ES-I3 (cell line): Measurements from ENCODE around the gene STXBP2.

Experiments
- H3K36me3 ChIP-seq: 2 replicates; pipeline ENCODE4 v1.6.1; 2013; ENCODE audit warnings: mild to moderate bottlenecking, low read length, control low read depth, moderate library complexity; ENCODE audit not compliant: insufficient read depth
- H3K4me1 ChIP-seq: 2 replicates; pipeline ENCODE4 v1.6.1; 2013; ENCODE audit warnings: mild to moderate bottlenecking, control low read depth, low read length; ENCODE audit not compliant: insufficient read depth
- H3K9ac ChIP-seq: 2 replicates; pipeline ENCODE4 v1.6.1; 2013; ENCODE audit warnings: low read depth, mild to moderate bottlenecking, low read length, moderate library complexity
- H3K9me3 ChIP-seq: 2 replicates; pipeline ENCODE4 v1.6.1; 2013; ENCODE audit warnings: mild to moderate bottlenecking, low read length, moderate library complexity; ENCODE audit not compliant: control insufficient read depth, insufficient read depth

STXBP2 gene

GRCh38 chr19:7636691-7637373 is at the start of gene STXBP2:
Gene STXBP2 (plus strand): TSS chr19:7637110. CDS start chr19:7637150, 40 bp downstream.
- H3K9ac ChIP-seq = peak within 1 kb of the TSS; percentile 53; the same call in 1 of the 2 replicates
- H3K9me3 ChIP-seq = no peaks in the 10 kb centered on the region
- H3K36me3 ChIP-seq = no peaks in the 10 kb centered on the region
- H3K4me1 ChIP-seq = no peaks in the 10 kb centered on the region; the same call in 1 of the 2 replicates

- no peaks in the 10 kb centered on the region for H3K36me3 ChIP-seq
- H3K9ac ChIP-seq = no peak overlapping the region
- H3K4me1 ChIP-seq = no peaks in the 10 kb centered on the region
- H3K9me3 ChIP-seq = no peaks in the 10 kb centered on the region
Measured at GRCh38 chr19:7589822-7590221, 47.1 kb upstream of the STXBP2 start.

GRCh38 chr19:7590256-7590655 is 46.7 kb upstream of the STXBP2 start:
- H3K4me1 ChIP-seq = no peaks in the 10 kb centered on the region
- no peaks in the 10 kb centered on the region for H3K36me3 ChIP-seq
- no peaks in the 10 kb centered on the region for H3K9me3 ChIP-seq
- H3K9ac ChIP-seq = no peak overlapping the region

GRCh38 chr19:7595466-7596133 is 41.3 kb upstream of the STXBP2 start, which contains the start of gene CAMSAP3:
Gene CAMSAP3 (plus strand): TSS chr19:7595863. CDS start chr19:7596003, 140 bp downstream.
- H3K9me3 ChIP-seq = no peaks in the 10 kb centered on the region
- H3K36me3 ChIP-seq = no peaks in the 10 kb centered on the region
- H3K4me1 ChIP-seq = peaks cover 9% of the 10 kb centered on the region; the same call in 1 of the 2 replicates
- peak within 1 kb of the TSS; percentile 60 for H3K9ac ChIP-seq

GRCh38 chr19:7596211-7596937 is 40.5 kb upstream of the STXBP2 start:
- Histone ChIP-seq H3K9me3 (no peaks in the 10 kb centered on the region), H3K36me3 (no peaks in the 10 kb centered on the region), H3K9ac (peak overlapping the region; percentile 60), H3K4me1 (peaks cover 9% of the 10 kb centered on the region; the same call in 1 of the 2 replicates)

- H3K4me1 ChIP-seq = peaks cover 12% of the 10 kb centered on the region; the same call in 1 of the 2 replicates
- no peaks in the 10 kb centered on the region for H3K36me3 ChIP-seq
- no peak overlapping the region for H3K9ac ChIP-seq
- no peaks in the 10 kb centered on the region for H3K9me3 ChIP-seq
Measured at GRCh38 chr19:7597689-7598088, 39.2 kb upstream of the STXBP2 start.

- no peaks in the 10 kb centered on the region for H3K9me3 ChIP-seq
- no peak overlapping the region for H3K9ac ChIP-seq
- no peaks in the 10 kb centered on the region for H3K36me3 ChIP-seq
- peaks cover 12% of the 10 kb centered on the region; the same call in 1 of the 2 replicates for H3K4me1 ChIP-seq
Measured at GRCh38 chr19:7598180-7598579, 38.7 kb upstream of the STXBP2 start.

- Histone ChIP-seq H3K9ac (no peak overlapping the region), H3K36me3 (no peaks in the 10 kb centered on the region), H3K4me1 (peaks cover 12% of the 10 kb centered on the region; the same call in 1 of the 2 replicates), H3K9me3 (no peaks in the 10 kb centered on the region)
Measured at GRCh38 chr19:7600721-7601120, 36.2 kb upstream of the STXBP2 start.

- Histone ChIP-seq H3K9me3 (no peaks in the 10 kb centered on the region), H3K36me3 (no peaks in the 10 kb centered on the region)
Measured at GRCh38 chr19:7602240-7602934, 34.5 kb upstream of the STXBP2 start.

GRCh38 chr19:7602935-7603497 is 33.9 kb upstream of the STXBP2 start:
- Histone ChIP-seq H3K9me3 (no peaks in the 10 kb centered on the region), H3K36me3 (no peaks in the 10 kb centered on the region), H3K4me1 (peaks cover 4% of the 10 kb centered on the region; the same call in 1 of the 2 replicates), H3K9ac (no peak overlapping the region)

More at GRCh38 chr19:7602240-7602934, 34.5 kb upstream of the STXBP2 start:
- no peak overlapping the region for H3K9ac ChIP-seq
- H3K4me1 ChIP-seq = peaks cover 8% of the 10 kb centered on the region; the same call in 1 of the 2 replicates

- no peaks in the 10 kb centered on the region for H3K36me3 ChIP-seq
- no peaks in the 10 kb centered on the region for H3K9me3 ChIP-seq
- peaks cover 3% of the 10 kb centered on the region; the same call in 1 of the 2 replicates for H3K4me1 ChIP-seq
- H3K9ac ChIP-seq = no peak overlapping the region
Measured at GRCh38 chr19:7603919-7604318, 33.0 kb upstream of the STXBP2 start.

- H3K9me3 ChIP-seq = no peaks in the 10 kb centered on the region
- peak overlapping the region; percentile 55; the same call in 1 of the 2 replicates for H3K9ac ChIP-seq
- H3K36me3 ChIP-seq = no peaks in the 10 kb centered on the region
- peaks cover 3% of the 10 kb centered on the region; the same call in 1 of the 2 replicates for H3K4me1 ChIP-seq
Measured at GRCh38 chr19:7605490-7606222, 31.3 kb upstream of the STXBP2 start.

- Histone ChIP-seq H3K4me1 (peaks cover 3% of the 10 kb centered on the region; the same call in 1 of the 2 replicates), H3K36me3 (no peaks in the 10 kb centered on the region)
Measured at GRCh38 chr19:7606289-7606688, 30.6 kb upstream of the STXBP2 start.

More at GRCh38 chr19:7606289-7606688, 30.6 kb upstream of the STXBP2 start:
- H3K9ac ChIP-seq = no peak overlapping the region
- H3K9me3 ChIP-seq = no peaks in the 10 kb centered on the region
